OCI-LY3 (cell line): ENCODE measurements around the gene KRT35.

Experiments used
- H2AFZ ChIP-seq: fragments of 200-600, 300-600 bp; shearing (Covaris generic); 2 replicates; pipeline ENCODE4 v1.6.0; 2014; ENCODE audit warnings: antibody characterized with exemption, low read depth, low read length
- H3K27ac ChIP-seq: fragments of 200-600, 300-600 bp; sonication (generic); 2 replicates; pipeline ENCODE4 v1.5.1; 2014; ENCODE audit warnings: mild to moderate bottlenecking, low read length, moderate library complexity, mixed read lengths
- H3K27me3 ChIP-seq: fragments of 200-600, 300-600 bp; sonication (generic); 2 replicates; pipeline ENCODE4 v1.6.1; 2014; ENCODE audit warnings: low read depth, low read length, mixed read lengths
- H3K36me3 ChIP-seq: fragments of 200-600, 300-600 bp; sonication (generic); replicated peaks from 2 replicates; pipeline ENCODE3; 2014; ENCODE audit warnings: low read depth, low read length, mixed read lengths
- H3K4me1 ChIP-seq: fragments of 300-600, 200-600 bp; sonication (generic); 2 replicates; pipeline ENCODE4 v1.6.1; 2014; ENCODE audit warnings: low read length, mixed read lengths
- H3K4me2 ChIP-seq: fragments of 200-600, 300-600 bp; sonication (generic); 2 replicates; pipeline ENCODE4 v1.6.1; 2014; ENCODE audit warnings: low read length, mixed read lengths
- H3K4me3 ChIP-seq: fragments of 300-600, 200-600 bp; sonication (generic); 2 replicates; pipeline ENCODE4 v1.5.1; 2014; ENCODE audit warnings: antibody characterized with exemption, mild to moderate bottlenecking, low read length, moderate library complexity
- H3K79me2 ChIP-seq: fragments of 300-600, 200-600 bp; shearing (Covaris generic); 2 replicates; pipeline ENCODE4 v1.6.1; 2014; ENCODE audit warnings: mild to moderate bottlenecking, low read length, mixed read lengths
- H3K9ac ChIP-seq: fragments of 300-600, 200-600 bp; shearing (Covaris generic); 2 replicates; pipeline ENCODE4 v1.6.0; 2014; ENCODE audit warnings: mild to moderate bottlenecking, low read length, moderate library complexity
- H3K9me3 ChIP-seq: fragments of 200-600, 300-600 bp; shearing (Covaris generic); 2 replicates; pipeline ENCODE4 v1.6.1; 2014; ENCODE audit warnings: low read length, mixed read lengths; ENCODE audit not compliant: insufficient read depth
- H4K20me1 ChIP-seq: fragments of 200-600, 300-600 bp; sonication (generic); 2 replicates; pipeline ENCODE4 v1.6.1; 2016; ENCODE audit warnings: low read length, mixed read lengths; ENCODE audit not compliant: insufficient read depth
- EZH2phosphoT487 ChIP-seq: fragments of 200-600 bp; shearing (Covaris generic); IDR thresholded peaks from 2 replicates; pipeline ENCODE4 v1.6.1; 2018; ENCODE audit warnings: antibody characterized with exemption, mixed run types, low read depth
- TF ChIP-seq, protein P1 (sequence below): fragments of 200-600, 300-600 bp; sonication (generic); IDR thresholded peaks from 2 replicates; pipeline ENCODE4 v1.5.1; 2014; ENCODE audit warnings: antibody characterized with exemption, low read length, low read depth

The KRT35 gene

GRCh38 chr17:41480581-41480980 lies 370 bp downstream of the KRT35 start:
- no peaks in the 10 kb centered on the region for H3K79me2 ChIP-seq
- H4K20me1 ChIP-seq, result no peaks in the 10 kb centered on the region
- no peak overlapping the region for H2AFZ ChIP-seq
- peaks cover 10% of the 10 kb centered on the region for H3K4me1 ChIP-seq
- H3K27me3 ChIP-seq, result no peaks in the 10 kb centered on the region
- no peak overlapping the region for H3K9ac ChIP-seq
- H3K27ac ChIP-seq, result no peak overlapping the region
- H3K4me2 ChIP-seq, result no peak overlapping the region
- H3K36me3 ChIP-seq, result no peaks in the 10 kb centered on the region
- TF ChIP-seq EZH2phosphoT487, result no peak
- TF ChIP-seq, protein P1, sequence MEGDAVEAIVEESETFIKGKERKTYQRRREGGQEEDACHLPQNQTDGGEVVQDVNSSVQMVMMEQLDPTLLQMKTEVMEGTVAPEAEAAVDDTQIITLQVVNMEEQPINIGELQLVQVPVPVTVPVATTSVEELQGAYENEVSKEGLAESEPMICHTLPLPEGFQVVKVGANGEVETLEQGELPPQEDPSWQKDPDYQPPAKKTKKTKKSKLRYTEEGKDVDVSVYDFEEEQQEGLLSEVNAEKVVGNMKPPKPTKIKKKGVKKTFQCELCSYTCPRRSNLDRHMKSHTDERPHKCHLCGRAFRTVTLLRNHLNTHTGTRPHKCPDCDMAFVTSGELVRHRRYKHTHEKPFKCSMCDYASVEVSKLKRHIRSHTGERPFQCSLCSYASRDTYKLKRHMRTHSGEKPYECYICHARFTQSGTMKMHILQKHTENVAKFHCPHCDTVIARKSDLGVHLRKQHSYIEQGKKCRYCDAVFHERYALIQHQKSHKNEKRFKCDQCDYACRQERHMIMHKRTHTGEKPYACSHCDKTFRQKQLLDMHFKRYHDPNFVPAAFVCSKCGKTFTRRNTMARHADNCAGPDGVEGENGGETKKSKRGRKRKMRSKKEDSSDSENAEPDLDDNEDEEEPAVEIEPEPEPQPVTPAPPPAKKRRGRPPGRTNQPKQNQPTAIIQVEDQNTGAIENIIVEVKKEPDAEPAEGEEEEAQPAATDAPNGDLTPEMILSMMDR, result no peak
- H3K9me3 ChIP-seq, result no peaks in the 10 kb centered on the region
- H3K4me3 ChIP-seq, result no peak overlapping the region

GRCh38 chr17:41480136-41480535 lies 815 bp downstream of the KRT35 start:
- Histone ChIP-seq H3K36me3 (no peaks in the 10 kb centered on the region), H3K27me3 (no peaks in the 10 kb centered on the region), H3K9ac (no peak overlapping the region), H3K79me2 (no peaks in the 10 kb centered on the region), H4K20me1 (no peaks in the 10 kb centered on the region), H3K4me3 (no peak overlapping the region), H2AFZ (no peak overlapping the region), H3K9me3 (no peaks in the 10 kb centered on the region), H3K27ac (no peak overlapping the region), H3K4me2 (no peak overlapping the region), H3K4me1 (peaks cover 10% of the 10 kb centered on the region)
- TF ChIP-seq, protein P1, result no peak

DNA sequence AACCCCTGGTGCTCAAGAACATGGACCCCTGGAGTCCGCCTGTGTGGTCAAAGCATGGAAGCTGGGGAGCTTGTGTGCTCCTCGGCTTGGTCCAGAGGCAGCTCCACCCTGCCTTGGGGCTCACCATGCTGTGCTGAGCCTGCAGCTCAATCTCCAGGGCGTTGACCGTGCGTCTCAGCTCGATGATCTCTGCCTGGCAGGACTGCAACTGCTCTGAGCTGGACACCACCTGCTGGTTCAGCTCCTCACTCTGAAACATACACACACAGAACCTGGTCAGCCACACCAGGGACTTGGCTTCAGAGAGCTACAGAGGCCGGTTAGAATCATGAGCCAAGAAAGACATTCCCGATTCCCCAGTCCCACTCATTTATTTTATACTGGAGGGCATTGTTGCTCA lies 2.7 kb downstream of the KRT35 start:
- Histone ChIP-seq H3K27me3 (0 out of 2 replicates have a peak, but pooled peaks cover 3% of the 10 kb centered on the region), H3K4me2 (no peak overlapping the region), H4K20me1 (no peaks in the 10 kb centered on the region), H3K9me3 (no peaks in the 10 kb centered on the region), H3K4me3 (no peak overlapping the region), H3K36me3 (no peaks in the 10 kb centered on the region), H3K27ac (no peak overlapping the region), H2AFZ (no peak overlapping the region), H3K79me2 (no peaks in the 10 kb centered on the region), H3K4me1 (peaks cover 10% of the 10 kb centered on the region), H3K9ac (no peak overlapping the region)
- no peak for TF ChIP-seq EZH2phosphoT487
- TF ChIP-seq, protein P1, result no peak

GRCh38 chr17:41476866-41477815 lies 3.8 kb downstream of the KRT35 start:
- no peak overlapping the region for H3K4me2 ChIP-seq
- peaks cover 3% of the 10 kb centered on the region; the same call in 1 of the 2 replicates for H3K27me3 ChIP-seq
- H3K4me1 ChIP-seq, result peaks cover 10% of the 10 kb centered on the region
- H3K9me3 ChIP-seq, result no peaks in the 10 kb centered on the region
- H3K27ac ChIP-seq, result no peak overlapping the region
- H3K79me2 ChIP-seq, result no peaks in the 10 kb centered on the region
- TF ChIP-seq EZH2phosphoT487, result no peak
- TF ChIP-seq, protein P1, result no peak
- no peak overlapping the region for H3K4me3 ChIP-seq
- no peaks in the 10 kb centered on the region for H3K36me3 ChIP-seq
- H3K9ac ChIP-seq, result no peak overlapping the region
- H2AFZ ChIP-seq, result no peak overlapping the region
- H4K20me1 ChIP-seq, result no peaks in the 10 kb centered on the region
